H7 (cell line): ENCODE data around the gene COCH. TPM values are rescaled to one million over a fixed set of nuclear protein-coding genes. Genes with fewer than 3 reads are reported as not detected.
"Not testable (repeated sequence)": the region's sequence is repeated elsewhere in the genome, so short reads cannot be mapped to it uniquely, and the experiment has no call there.

ENCODE experiments used
- DNase-seq: peaks from one replicate; pipeline ENCODE4 v3.0.0; 2012
- H3K27me3 ChIP-seq: 2 replicates; pipeline ENCODE4 v1.6.0; 2011; ENCODE audit warnings: mild to moderate bottlenecking, low read length; ENCODE audit not compliant: control insufficient read depth, insufficient read depth
- H3K36me3 ChIP-seq: replicated peaks from 2 replicates; pipeline ENCODE4 v1.5.1; 2011; ENCODE audit warnings: low read length; ENCODE audit not compliant: control insufficient read depth, insufficient read depth
- H3K4me3 ChIP-seq: 2 replicates; pipeline ENCODE4 v1.5.1; 2011; ENCODE audit warnings: low read depth, mild to moderate bottlenecking, control low read depth, low read length, moderate library complexity; ENCODE audit not compliant: insufficient read depth
- total RNA-seq: library from RNA; depleted of rRNA; stranded (reverse); fragments of >200 nt; shearing (Covaris generic); gene quantifications from 2 replicates; pipeline ENCODE4 v1.2.3, GENCODE V29; 2014

Gene COCH
- total RNA-seq, 1 experiment from 2014 or later: 11.4 TPM

GRCh38 chr14:30889244-30889594 lies 14.9 kb downstream of the COCH start:
- no peaks in the 10 kb centered on the region; the same call in 1 of the 2 replicates for H3K36me3 ChIP-seq
- DNase-seq: no peak
- no peak overlapping the region for H3K4me3 ChIP-seq
- H3K27me3 ChIP-seq: no peaks in the 10 kb centered on the region

- H3K4me3 ChIP-seq: no peak overlapping the region
- no peaks in the 10 kb centered on the region for H3K27me3 ChIP-seq
- no peak for DNase-seq
- peaks cover 3% of the 10 kb centered on the region for H3K36me3 ChIP-seq
These were observed 19.5 kb downstream of the COCH start for GRCh38 chr14:30893819-30894218.

- Histone ChIP-seq H3K36me3 (peaks cover 3% of the 10 kb centered on the region), H3K27me3 (no peaks in the 10 kb centered on the region), H3K4me3 (no peak overlapping the region)
- DNase-seq: no peak
These were observed 20.7 kb downstream of the COCH start for GRCh38 chr14:30894923-30895515.

DNA sequence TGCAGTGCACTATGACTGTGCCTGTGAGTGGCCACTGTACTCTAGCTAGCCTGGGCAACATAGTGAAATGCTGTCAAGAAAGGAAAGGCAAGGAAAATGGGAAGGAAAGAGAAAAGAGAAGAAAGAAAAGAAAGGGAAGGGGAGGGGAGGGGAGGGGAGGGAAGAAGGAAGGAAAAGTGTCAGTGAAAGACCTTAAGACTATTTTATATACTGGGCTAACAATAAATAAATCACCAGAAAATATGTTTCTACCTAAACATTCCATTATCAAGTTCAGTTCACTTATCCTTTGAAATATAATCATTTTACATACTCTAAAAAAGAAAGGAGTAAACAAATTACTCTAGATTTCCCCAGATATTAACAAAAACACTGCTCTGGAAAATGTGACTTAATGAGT lies 22.1 kb downstream of the COCH start:
- H3K4me3 ChIP-seq: no peak overlapping the region
- DNase-seq: no peak
- H3K27me3 ChIP-seq: no peaks in the 10 kb centered on the region
- peaks cover 3% of the 10 kb centered on the region for H3K36me3 ChIP-seq

GRCh38 chr14:30897121-30897520 lies 22.8 kb downstream of the COCH start:
- H3K4me3 ChIP-seq, H3K36me3 ChIP-seq: not testable (repeated sequence)

GRCh38 chr14:30903285-30904124 lies 29.1 kb downstream of the COCH start:
- H3K36me3 ChIP-seq: peaks cover 1% of the 10 kb centered on the region; the same call in 1 of the 2 replicates

More at GRCh38 chr14:30897121-30897520, 22.8 kb downstream of the COCH start:
- DNase-seq, H3K27me3 ChIP-seq: not testable (repeated sequence)

DNA sequence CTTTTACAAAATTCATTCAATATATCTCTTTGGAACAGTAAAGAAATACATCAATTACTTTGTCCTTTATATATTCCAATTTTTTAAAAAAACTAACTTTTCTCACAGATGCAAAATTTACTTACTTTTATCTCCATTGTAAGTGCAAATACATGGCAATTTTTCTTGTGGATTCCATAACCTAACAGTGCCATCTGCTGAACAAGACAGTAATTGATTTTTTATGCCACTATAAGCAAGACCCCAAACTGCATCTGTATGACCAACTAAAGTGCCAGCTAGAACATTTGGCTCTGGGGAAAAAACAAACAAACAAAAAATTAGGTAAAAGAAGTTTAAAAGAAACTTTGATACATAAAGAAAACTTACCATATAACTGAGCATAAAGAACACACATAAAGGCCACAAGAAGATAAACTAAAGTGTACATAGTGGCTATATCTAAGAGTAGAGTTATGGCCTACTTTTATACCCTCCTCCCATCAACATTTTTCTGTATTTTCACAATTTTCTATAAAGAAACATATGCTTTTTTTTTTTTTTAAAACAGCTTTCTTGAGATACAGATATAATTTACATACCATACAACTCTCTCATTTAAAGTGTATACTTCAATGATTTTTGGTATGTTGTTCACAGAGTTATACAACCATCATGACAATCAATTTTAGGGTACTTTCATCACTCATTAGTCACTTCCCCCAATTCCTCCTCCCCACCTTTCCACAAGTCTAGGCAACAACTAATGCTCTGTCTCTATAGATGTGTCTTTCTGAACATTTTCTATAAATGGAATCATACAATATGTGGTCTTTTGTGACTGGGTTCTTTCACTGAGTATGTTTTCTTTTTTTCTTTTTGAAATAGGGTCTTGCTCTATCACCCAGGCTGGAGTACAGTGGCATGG lies 32.6 kb downstream of the COCH start:
- Histone ChIP-seq H3K36me3 (peaks cover 10% of the 10 kb centered on the region), H3K27me3 (no peaks in the 10 kb centered on the region), H3K4me3 (no peak overlapping the region)
- no peak for DNase-seq

More at GRCh38 chr14:30903285-30904124, 29.1 kb downstream of the COCH start:
- no peaks in the 10 kb centered on the region for H3K27me3 ChIP-seq
- no peak for DNase-seq
- H3K4me3 ChIP-seq: no peak overlapping the region

DNA sequence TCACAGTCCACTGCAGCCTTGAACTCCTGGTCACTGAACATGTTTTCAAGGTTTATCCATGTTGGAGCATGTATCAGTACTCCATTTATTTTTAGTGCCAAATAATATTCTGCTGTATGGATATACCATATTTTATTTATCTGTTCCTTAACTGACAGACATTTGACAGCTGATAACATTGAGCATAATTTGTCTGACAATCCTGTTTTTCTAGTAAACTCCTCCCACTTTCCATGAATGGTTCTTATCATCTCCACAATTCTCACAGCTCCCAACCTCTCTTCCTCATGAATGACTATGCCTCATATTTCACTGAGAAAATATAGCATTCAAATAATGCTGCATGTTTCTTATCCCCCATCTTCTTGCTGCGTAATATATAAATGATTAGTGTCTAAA lies 33.3 kb downstream of the COCH start:
- H3K36me3 ChIP-seq: peaks cover 10% of the 10 kb centered on the region
- no peak overlapping the region for H3K4me3 ChIP-seq
- no peak for DNase-seq
- H3K27me3 ChIP-seq: no peaks in the 10 kb centered on the region

GRCh38 chr14:30908826-30909225 lies 34.5 kb downstream of the COCH start:
- no peaks in the 10 kb centered on the region for H3K27me3 ChIP-seq
- H3K4me3 ChIP-seq: no peak overlapping the region
- H3K36me3 ChIP-seq: peaks cover 10% of the 10 kb centered on the region
- DNase-seq: no peak

DNA sequence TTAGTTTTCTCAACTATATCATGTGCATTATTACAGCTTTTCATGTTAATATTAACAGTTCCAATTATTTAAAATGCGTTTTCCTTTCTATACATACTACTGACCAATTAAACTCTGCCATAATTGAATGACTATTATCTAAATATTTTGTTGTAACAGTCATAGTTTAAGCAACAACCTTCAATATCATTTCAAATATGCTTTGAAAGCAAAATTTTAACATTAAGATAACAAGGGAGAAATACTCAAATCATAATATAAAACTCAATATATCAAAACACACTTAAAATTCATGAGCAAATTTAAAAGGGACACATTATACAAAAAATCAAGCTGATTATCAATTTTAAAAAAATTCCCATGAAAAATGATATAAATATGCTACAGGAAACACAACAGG lies 40.5 kb downstream of the COCH start:
- no peaks in the 10 kb centered on the region for H3K27me3 ChIP-seq
- no peak for DNase-seq
- peaks cover 4% of the 10 kb centered on the region for H3K36me3 ChIP-seq
- H3K4me3 ChIP-seq: no peak overlapping the region

- DNase-seq: no peak
These were observed 41.2 kb downstream of the COCH start for GRCh38 chr14:30915596-30915995.

GRCh38 chr14:30921305-30921704 lies 46.9 kb downstream of the COCH start:
- H3K36me3 ChIP-seq: no peaks in the 10 kb centered on the region
- no peaks in the 10 kb centered on the region for H3K27me3 ChIP-seq
- no peak overlapping the region for H3K4me3 ChIP-seq
- DNase-seq: no peak

More at GRCh38 chr14:30915596-30915995, 41.2 kb downstream of the COCH start:
- Histone ChIP-seq H3K27me3 (no peaks in the 10 kb centered on the region), H3K36me3 (peaks cover 2% of the 10 kb centered on the region), H3K4me3 (no peak overlapping the region)

- no peak for DNase-seq
- Histone ChIP-seq H3K27me3 (no peaks in the 10 kb centered on the region), H3K4me3 (no peak overlapping the region), H3K36me3 (no peaks in the 10 kb centered on the region)
These were observed 47.4 kb downstream of the COCH start for GRCh38 chr14:30921788-30922187.

DNA sequence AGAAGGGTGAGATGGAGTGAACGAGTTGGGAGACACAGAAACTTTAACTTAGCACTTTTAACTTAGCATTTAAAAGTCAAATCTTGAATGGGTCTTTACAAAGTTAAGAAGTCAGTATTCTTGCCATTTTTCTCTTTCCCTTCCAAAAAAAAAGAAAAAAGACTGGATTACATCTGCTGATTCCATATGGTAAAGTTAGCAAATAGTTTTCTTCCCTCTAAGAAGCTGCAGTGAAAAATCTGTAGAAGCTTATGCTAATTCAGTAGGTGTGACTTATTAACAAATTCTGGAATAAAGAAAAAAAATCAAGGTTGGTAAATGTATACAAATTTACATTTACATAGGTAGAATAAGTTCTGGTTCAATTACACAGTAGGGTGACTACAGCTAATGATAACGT lies 50.9 kb downstream of the COCH start:
- Histone ChIP-seq H3K27me3 (no peaks in the 10 kb centered on the region), H3K36me3 (no peaks in the 10 kb centered on the region), H3K4me3 (no peak overlapping the region)
- DNase-seq: no peak
